NCI-H1694 (cell line): Measurements from ENCODE around the gene SLK.

Experiments
- DNase-seq: peaks from one replicate; lab custom pipeline; 2025; lab: John Stamatoyannopoulos, UW

Gene SLK

DNA sequence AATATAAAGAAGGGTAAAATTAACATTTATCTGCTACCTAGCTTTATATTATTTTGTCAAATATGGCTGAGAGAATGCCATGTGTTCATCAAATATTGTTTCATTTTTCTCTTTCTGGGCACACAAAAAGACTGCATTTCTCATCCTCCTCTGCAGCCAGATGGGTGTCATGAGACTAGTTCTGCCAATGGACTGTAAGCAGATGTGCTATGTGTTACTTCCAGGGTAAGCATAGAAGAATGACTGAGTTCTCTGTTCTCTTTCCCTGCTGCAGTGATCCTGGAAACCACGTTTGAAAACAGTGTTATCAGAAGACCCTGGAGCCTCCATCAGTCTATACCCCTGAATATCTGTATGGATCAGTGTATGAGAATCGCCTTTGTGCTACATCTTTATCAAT is 24.1 kb upstream of the SLK start:
- DNase-seq: no peak

DNA sequence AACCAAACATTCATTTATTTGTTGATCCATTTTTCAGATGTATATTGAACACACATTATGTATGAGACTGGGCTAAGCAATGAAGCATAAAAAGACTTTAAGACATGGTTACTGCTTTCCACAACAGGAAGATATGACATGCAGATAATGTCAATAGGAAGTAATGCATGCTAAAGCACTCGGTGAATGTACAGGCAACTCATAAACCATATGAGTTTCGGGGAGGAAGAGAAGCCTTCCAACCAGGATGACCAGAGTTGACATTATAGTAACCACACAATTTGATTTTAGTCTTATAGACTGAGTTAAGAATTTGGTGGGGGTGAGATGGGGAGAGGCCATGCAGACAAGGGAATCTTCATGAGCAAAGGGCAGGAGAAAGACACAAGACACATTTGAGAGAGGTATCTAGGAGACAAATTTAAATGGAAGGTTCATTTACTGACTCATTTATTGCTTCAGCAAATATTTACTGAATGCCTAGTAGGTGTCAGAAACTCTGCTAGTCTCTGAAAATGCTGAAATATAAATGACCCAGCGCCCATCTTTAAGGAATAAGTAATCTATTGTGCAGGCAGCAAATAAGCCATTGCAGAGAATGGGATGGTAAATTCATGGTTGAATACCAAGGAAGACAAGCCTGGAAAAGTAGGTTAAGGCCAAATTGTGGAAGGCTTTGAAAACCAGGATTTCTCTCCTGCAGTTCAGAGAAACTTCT is 19.0 kb upstream of the SLK start:
- no peak for DNase-seq

GRCh38 chr10:103949728-103950127 is 17.2 kb upstream of the SLK start:
- DNase-seq: no peak

GRCh38 chr10:103951183-103951582 is 15.8 kb upstream of the SLK start:
- DNase-seq: no peak

- no peak for DNase-seq
These were observed 15.0 kb upstream of the SLK start for GRCh38 chr10:103951942-103952341.

DNA sequence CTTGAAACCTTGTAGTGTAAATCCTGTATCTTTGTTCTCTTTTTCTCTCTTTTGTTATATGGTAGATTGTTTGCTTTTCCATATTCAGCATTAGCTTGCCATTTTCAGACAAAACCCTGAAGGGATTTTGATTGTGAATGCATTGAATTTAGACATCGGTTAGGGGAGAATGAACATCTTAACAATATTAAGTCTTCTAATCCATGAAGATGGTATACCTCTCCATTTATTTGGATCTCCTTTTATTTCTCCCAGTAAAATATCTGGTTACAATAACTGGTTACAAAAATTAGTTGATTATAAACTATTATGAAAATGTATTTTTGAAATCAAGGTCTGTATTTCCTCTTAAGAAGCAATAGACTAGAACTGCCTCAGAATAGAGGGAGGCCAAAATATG is 12.4 kb upstream of the SLK start:
- DNase-seq: no peak

DNA sequence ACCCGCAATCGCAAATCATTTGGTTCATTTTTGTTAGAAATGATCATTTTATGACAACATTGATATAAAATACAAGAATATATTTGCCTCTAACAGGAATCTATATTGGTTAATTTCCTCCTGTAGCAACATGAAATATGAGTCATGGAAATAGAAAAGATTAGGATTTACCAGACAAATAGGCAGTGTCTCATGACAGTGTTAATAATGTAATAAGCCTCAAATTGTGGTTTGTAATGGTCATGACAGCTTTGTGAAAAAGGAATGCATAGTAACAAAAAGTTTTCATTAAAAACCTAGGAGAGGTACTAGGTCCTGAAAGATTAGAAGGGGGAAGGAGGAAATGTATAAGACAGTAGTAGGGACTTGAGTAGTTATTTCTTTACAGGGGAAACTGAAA is 7.9 kb upstream of the SLK start:
- DNase-seq: no peak

DNA sequence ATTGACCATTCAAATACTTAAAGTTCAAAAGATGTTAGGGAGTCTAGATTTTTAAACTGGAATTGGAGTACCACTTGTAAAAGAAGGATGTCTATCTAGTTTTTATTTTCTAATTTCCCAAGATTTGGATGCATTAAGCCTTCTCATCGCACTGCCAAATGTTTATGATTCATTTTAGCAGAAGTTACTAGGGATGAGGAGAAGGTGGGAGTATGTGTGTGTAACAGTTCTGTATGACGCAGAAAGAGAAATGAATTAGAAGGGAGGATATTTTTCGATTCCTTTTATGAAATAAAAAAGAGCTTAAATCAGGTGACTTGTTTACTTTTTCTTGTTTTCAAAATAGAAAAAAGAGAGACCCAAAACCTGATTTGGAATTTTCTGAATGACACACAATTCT is 6.8 kb upstream of the SLK start:
- no peak for DNase-seq

DNA sequence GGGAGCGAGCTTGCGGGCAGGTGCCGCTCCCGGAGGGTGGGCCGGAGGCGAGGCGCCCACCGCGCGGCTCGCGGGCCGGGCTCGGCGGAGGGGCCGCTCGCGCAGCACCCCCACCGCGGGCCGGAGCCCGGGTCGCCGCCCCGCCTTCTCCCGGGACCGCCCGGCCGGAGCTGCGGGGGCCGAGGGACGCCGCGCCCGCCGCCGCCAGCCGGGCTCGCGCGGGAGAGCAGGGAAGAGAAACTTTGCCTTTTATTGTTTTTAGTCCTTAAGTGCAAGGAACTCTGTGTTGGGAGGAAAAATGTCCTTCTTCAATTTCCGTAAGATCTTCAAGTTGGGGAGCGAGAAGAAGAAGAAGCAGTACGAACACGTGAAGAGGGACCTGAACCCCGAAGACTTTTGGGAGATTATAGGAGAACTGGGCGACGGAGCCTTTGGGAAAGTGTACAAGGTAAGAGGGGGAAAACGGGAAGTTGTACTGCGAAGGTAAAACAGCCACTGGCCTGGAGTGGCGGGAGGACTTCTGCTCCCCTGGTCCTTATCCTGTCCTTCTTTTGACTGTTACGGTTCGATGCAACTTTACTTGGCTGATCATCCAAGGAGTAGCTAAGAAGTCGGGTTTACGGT is 620 bp downstream of the SLK start:
- no peak for DNase-seq

- no peak for DNase-seq
These were observed 1.8 kb downstream of the SLK start for GRCh38 chr10:103968441-103969391.

DNA sequence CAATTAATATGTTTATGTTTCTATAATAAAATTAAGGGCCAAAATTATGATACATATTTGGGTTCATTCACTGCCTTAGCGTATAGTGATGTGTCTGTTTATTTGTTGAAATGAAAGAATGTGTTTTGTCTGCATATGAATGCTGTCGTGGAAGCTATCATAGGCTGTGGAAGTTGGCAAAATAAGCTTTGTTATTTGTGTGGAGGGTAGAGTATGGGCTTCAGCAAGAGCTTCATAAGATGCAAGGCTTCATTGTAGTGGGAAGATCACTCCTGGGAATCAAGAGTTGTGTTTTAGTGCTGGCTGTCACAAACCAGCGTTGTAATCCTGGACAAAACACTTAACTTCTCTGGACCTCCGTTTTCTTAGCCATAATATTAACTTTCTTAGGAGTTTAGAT is 2.5 kb downstream of the SLK start:
- DNase-seq: no peak

DNA sequence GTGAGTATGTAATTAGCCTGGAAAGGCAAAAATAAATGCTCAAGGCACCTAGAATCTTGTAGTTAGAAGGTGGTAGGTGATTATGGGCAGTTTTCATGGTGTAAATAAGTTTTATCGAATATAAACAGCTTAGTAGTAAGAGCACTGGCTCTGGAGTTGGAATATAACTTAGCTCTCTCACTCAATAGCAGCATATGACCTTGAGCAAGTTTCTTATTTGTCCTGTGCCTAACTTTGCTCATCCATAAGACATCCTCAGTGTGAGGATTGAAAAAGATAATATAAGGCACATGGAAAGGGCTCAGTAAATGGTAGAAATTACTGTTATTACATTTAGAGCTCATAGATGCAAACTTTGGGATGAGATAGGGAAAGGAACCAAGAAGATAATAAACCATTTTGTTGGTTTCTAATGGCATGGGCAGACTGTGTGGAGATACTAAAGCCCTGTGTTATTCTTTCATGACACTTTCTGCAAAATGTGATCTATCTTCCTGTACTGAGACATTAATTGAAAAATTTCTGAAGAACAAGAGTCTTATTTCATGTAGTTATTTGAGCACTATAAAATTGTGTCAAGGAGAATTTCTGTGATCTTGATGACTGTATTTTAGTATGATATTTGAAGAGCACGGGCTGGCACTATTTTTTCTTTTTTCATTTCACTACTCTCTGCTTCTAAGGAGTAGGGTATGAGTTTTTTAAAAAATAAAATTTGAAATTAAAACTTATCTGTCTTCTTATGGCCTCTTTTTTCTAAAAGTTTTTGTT is 3.1 kb downstream of the SLK start:
- DNase-seq: no peak

- DNase-seq: no peak
These were observed 8.2 kb downstream of the SLK start for GRCh38 chr10:103975169-103975568.

DNA sequence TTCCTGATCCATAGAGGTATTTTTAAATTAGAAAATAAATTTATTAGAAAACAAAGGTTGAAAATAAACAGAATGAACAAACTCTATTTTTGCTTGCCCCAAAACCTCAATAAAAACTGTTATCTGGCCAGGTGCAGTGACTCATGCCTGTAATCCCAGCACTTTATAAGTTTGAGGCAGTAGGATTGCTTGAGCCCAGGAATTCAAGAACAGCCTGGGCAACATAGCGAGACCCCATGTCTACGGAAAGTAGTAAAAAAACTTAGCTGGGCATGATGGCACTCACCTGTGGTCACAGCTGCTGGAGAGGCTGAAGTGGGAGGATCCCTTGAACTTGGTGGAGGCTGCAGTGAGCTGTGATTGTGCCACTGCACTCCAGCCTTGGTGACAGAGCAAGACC is 10.3 kb downstream of the SLK start:
- DNase-seq: no peak

DNA sequence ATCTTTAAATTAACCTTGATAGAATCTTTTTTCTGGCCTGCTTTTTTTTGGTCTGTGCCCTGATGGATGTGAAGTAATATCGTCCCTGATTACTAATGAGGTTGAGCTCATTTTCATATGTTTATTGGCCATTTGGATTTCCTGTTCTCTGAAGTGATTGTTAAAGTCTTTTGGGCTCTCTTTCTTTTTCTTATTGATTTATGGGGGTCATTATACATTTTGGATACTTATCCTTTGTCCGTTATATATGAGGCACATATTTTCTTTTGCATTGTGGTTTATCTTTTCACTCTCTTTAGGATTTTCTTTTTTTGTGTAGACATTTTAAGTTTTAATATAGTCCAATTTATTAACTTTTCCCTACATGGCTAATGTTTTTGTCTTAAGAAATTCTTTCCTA is 12.6 kb downstream of the SLK start:
- DNase-seq: no peak

DNA sequence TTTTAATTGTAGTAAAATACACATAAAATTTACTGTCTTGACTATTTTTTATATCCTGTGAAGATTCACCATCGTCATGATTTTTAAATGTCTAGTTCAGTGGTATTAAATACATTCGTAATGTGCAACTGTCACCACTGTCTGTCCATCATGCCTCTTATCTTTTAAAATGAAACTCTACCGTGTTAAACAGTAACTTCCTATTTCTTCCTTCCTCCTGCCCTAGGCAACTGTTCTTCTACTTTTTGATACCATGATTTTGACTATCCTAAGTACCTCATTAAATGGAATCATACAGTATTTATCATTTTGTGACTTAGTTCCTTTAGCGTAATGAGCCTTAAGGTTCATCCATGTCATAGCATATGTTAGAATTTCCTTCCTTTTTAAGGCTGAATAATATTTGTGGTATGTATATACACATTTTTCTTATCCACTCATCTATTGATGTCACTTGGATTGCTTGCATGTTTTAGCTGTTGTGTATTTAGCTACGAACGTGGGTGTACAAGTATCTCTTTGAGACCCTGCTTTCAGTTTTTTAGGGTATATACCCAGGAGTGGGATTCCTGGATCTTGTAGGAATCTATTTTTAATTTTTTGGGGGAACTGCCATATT is 13.5 kb downstream of the SLK start:
- DNase-seq: no peak

DNA sequence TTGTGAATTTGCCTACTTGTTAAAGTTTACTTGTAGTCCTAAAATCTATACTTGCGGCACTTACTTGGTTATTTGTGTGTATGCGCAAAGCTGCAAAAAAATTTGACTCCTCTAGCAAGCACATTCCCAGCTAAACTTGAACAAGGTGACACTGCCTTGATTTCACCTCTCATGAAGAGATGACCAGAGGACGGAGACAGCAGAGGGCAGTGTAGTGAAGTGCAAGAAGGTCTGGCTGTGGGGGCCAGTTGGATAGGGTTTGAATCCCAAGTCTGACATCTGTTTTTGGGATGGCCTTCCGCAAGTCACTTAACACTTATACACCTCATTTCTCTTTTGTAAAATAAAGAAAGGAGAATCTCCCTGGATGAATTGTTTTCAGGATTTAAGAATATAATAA is 15.7 kb downstream of the SLK start:
- DNase-seq: no peak

DNA sequence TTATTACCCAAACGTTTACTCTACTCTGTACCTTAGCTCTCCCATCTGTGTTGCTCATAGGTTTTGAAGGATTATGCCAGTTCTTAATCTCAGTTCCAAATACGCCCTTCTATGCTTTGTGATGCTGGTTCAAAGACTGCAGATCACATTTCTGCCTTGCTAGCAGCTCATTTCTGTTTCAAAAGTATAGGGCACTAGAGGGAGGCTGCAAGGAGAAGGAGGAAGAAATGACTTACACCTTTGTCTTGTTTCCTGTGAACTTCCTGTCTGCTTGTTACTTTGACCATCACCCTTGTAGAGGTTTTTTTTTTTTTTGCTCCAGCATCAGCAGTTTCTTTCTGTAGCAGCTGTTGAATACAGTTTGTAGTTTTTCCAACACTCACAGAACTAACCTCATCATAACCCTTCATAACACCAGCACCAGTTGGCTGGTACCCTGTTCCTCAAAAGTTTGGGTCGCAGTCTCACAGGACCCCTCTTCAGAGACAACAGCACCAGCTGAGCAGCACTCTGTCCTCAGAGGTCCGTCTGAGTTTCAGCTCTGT is 16.5 kb downstream of the SLK start:
- no peak for DNase-seq

- no peak for DNase-seq
These were observed 18.8 kb downstream of the SLK start for GRCh38 chr10:103985726-103986125.

DNA sequence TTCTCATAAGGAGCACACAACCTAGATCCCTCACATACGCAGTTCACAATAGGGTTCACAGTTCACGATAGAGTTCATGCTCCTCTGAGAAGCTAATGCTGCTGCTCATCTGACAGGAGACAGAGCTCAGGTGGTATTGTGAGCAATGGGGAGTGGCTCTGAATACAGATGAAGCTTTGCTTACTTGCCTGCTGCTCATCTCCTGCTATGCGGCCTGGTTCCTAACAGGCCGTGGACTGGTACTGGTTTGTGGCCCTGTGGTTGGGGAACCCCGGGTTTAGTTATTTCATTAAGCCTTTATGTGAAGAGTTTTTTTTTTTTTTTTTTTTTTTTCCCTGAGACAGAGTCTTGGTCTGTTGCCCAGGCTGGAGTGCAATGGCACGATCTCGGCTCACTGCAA is 19.4 kb downstream of the SLK start:
- no peak for DNase-seq

GRCh38 chr10:103990121-103990520 is 23.2 kb downstream of the SLK start:
- no peak for DNase-seq
